H1 (cell line): Measurements from ENCODE around the gene C3. TPM values are rescaled to one million over a fixed set of nuclear protein-coding genes. Genes with fewer than 3 reads are reported as not detected.

Experiments used
- CTCF ChIA-PET: fragments of 300-600 bp; sonication (Branson Sonifier 250); formaldehyde crosslinking; loops from one replicate; lab custom pipeline; 2021; ENCODE audit not compliant: partially characterized antibody; lab: Charles Lee
- POLR2A ChIA-PET: fragments of 300-600 bp; sonication (Branson Sonifier 250); formaldehyde crosslinking; loops from one replicate; lab custom pipeline; 2021; ENCODE audit warnings: inconsistent platforms; ENCODE audit not compliant: partially characterized antibody; lab: Charles Lee
- DNase-seq, 2 experiments: peaks; one replicate each; pipeline versions ENCODE4 v3.0.0 to v3.0.0-alpha.2; 2010 to 2022; ENCODE audit warnings: low spot score in 2 of 2, low read depth in 1 of 2, mixed read lengths in 1 of 2
- FAIRE-seq: peaks from 2 replicates; lab custom pipeline; 2011; peaks lifted over from hg19 to GRCh38; lab: Jason Lieb, UNC
- H2AFZ ChIP-seq: 2 replicates; pipeline ENCODE4 v1.8.1; 2012; ENCODE audit warnings: low read length, inconsistent platforms
- H2AK5ac ChIP-seq: 2 replicates; pipeline ENCODE4 v1.6.1; 2013; ENCODE audit warnings: low read depth, low read length
- H2BK120ac ChIP-seq: replicated peaks from 2 replicates; pipeline ENCODE3; 2013; ENCODE audit warnings: low read depth, low read length, inconsistent platforms
- H2BK12ac ChIP-seq: 2 replicates; pipeline ENCODE4 v1.6.1; 2013; ENCODE audit warnings: low read depth, low read length
- H2BK15ac ChIP-seq: 2 replicates; pipeline ENCODE4 v1.6.1; 2013; ENCODE audit warnings: low read length
- H2BK20ac ChIP-seq: 2 replicates; pipeline ENCODE4 v1.6.1; 2013; ENCODE audit warnings: low read length
- H2BK5ac ChIP-seq: 2 replicates; pipeline ENCODE4 v1.6.1; 2013; ENCODE audit warnings: low read depth, low read length
- H3K14ac ChIP-seq: 2 replicates; pipeline ENCODE4 v1.6.1; 2013; ENCODE audit warnings: inconsistent platforms; ENCODE audit not compliant: insufficient read length
- H3K18ac ChIP-seq: 2 replicates; pipeline ENCODE4 v1.6.1; 2013; ENCODE audit warnings: low read length; ENCODE audit errors: extremely low read depth
- H3K23ac ChIP-seq: 2 replicates; pipeline ENCODE4 v1.6.1; 2013; ENCODE audit warnings: inconsistent platforms; ENCODE audit not compliant: insufficient read length
- H3K23me2 ChIP-seq: 2 replicates; pipeline ENCODE4 v1.6.1; 2013; ENCODE audit warnings: low read depth, low read length
- H3K27ac ChIP-seq: 2 replicates; pipeline ENCODE4 v1.6.1; 2011; ENCODE audit warnings: low read depth, low read length, inconsistent platforms
- H3K27me3 ChIP-seq, 4 experiments: replicated peaks in 1 of 4; 1 replicate in 1 of 4; 2 replicates in 3 of 4; pipeline versions ENCODE4 v1.6.1 to v1.8.1; 2011 to 2013; ENCODE audit warnings: low read length in 3 of 4, mild to moderate bottlenecking in 3 of 4, inconsistent platforms in 2 of 4, mixed read lengths in 2 of 4, moderate library complexity in 1 of 4; ENCODE audit not compliant: control insufficient read depth in 3 of 4, insufficient read depth in 3 of 4; ENCODE audit errors: extremely low read depth in 1 of 4
- H3K36me3 ChIP-seq, 4 experiments: 2 replicates each; pipeline versions ENCODE4 v1.6.1 to v1.8.1; 2011 to 2013; ENCODE audit warnings: mild to moderate bottlenecking in 4 of 4, low read length in 3 of 4, moderate library complexity in 2 of 4, control low read depth in 1 of 4, inconsistent platforms in 1 of 4; ENCODE audit not compliant: insufficient read depth in 4 of 4, control insufficient read depth in 2 of 4
- H3K4ac ChIP-seq: replicated peaks from 2 replicates; pipeline ENCODE3; 2013; ENCODE audit warnings: low read length, low read depth, mixed read lengths, inconsistent platforms; ENCODE audit not compliant: insufficient read length
- H3K4me1 ChIP-seq, 4 experiments: replicated peaks in 1 of 4; 1 replicate in 1 of 4; 2 replicates in 3 of 4; pipeline versions ENCODE4 v1.6.1 to v1.8.1; 2011 to 2013; ENCODE audit warnings: low read length in 3 of 4, inconsistent platforms in 2 of 4, mixed read lengths in 1 of 4; ENCODE audit not compliant: insufficient read depth in 4 of 4, control insufficient read depth in 3 of 4
- H3K4me2 ChIP-seq, 2 experiments: 2 replicates each; pipeline versions ENCODE4 v1.6.1 to v1.8.1; 2011 to 2013; ENCODE audit warnings: low read depth in 2 of 2, low read length in 2 of 2, control low read depth in 1 of 2, inconsistent platforms in 1 of 2, mild to moderate bottlenecking in 1 of 2; ENCODE audit not compliant: insufficient read depth in 1 of 2
- H3K4me3 ChIP-seq, 4 experiments: fragments of 200-600, 300-600 bp in 1 of 4; sonication (generic), shearing (Covaris generic), sonication (Bioruptor Twin) in 1 of 4; 2 replicates each; pipeline versions ENCODE4 v1.5.1 to v1.8.1; 2011 to 2016; ENCODE audit warnings: low read length in 4 of 4, low read depth in 3 of 4, control low read depth in 2 of 4, inconsistent platforms in 2 of 4, mild to moderate bottlenecking in 2 of 4, mixed read lengths in 1 of 4, moderate library complexity in 1 of 4; ENCODE audit not compliant: insufficient read depth in 2 of 4; ENCODE audit errors: extremely low read depth in 1 of 4
- H3K56ac ChIP-seq: replicated peaks from 2 replicates; pipeline ENCODE3; 2013; ENCODE audit warnings: low read depth, mild to moderate bottlenecking, mixed read lengths, low read length, inconsistent platforms; ENCODE audit not compliant: insufficient read length
- H3K79me1 ChIP-seq: 2 replicates; pipeline ENCODE4 v1.6.1; 2013; ENCODE audit warnings: low read depth, low read length, control low read depth
- H3K79me2 ChIP-seq, 2 experiments: 2 replicates each; pipeline versions ENCODE4 v1.6.1 to v1.8.1; 2012 to 2013; ENCODE audit warnings: low read length in 2 of 2, mild to moderate bottlenecking in 2 of 2, inconsistent platforms in 1 of 2; ENCODE audit not compliant: insufficient read depth in 2 of 2, control insufficient read depth in 1 of 2
- H3K9ac ChIP-seq, 4 experiments: replicated peaks in 1 of 4; 1 replicate in 1 of 4; 2 replicates in 3 of 4; pipeline versions ENCODE4 v1.6.1 to v1.8.1; 2011 to 2013; ENCODE audit warnings: low read depth in 3 of 4, low read length in 3 of 4, control low read depth in 2 of 4, mild to moderate bottlenecking in 2 of 4, moderate library complexity in 2 of 4, inconsistent platforms in 1 of 4; ENCODE audit errors: extremely low read depth in 1 of 4
- H3K9me3 ChIP-seq, 2 experiments: 2 replicates each; pipeline versions ENCODE4 v1.6.1 to v1.8.1; 2012 to 2013; ENCODE audit warnings: mild to moderate bottlenecking in 2 of 2, moderate library complexity in 2 of 2, control low read depth in 1 of 2, inconsistent platforms in 1 of 2, low read depth in 1 of 2, low read length in 1 of 2, mixed read lengths in 1 of 2; ENCODE audit not compliant: insufficient read depth in 2 of 2
- H4K20me1 ChIP-seq, 2 experiments: replicated peaks in 1 of 2; 2 replicates each; pipeline versions ENCODE3 to v1.8.1; 2011 to 2013; ENCODE audit warnings: inconsistent platforms in 2 of 2, low read length in 2 of 2, mild to moderate bottlenecking in 1 of 2; ENCODE audit not compliant: insufficient read depth in 2 of 2, control insufficient read depth in 1 of 2
- H4K5ac ChIP-seq: 2 replicates; pipeline ENCODE4 v1.6.1; 2013; ENCODE audit warnings: low read length, low read depth, mixed read lengths, inconsistent platforms; ENCODE audit not compliant: insufficient read length
- H4K8ac ChIP-seq: 2 replicates; pipeline ENCODE4 v1.8.0; 2013; ENCODE audit warnings: mild to moderate bottlenecking, moderate library complexity, low read length, inconsistent platforms; ENCODE audit not compliant: insufficient read depth; ENCODE audit errors: extremely low read depth
- H4K91ac ChIP-seq: replicated peaks from 2 replicates; pipeline ENCODE3; 2013; ENCODE audit warnings: low read length, mixed read lengths, inconsistent platforms; ENCODE audit not compliant: insufficient read length
- BACH1 ChIP-seq: IDR thresholded peaks from 2 replicates; pipeline ENCODE4 v1.6.1; 2012; ENCODE audit warnings: low read length, improper control_type of control experiment
- BCL11A ChIP-seq, 2 experiments: IDR thresholded peaks; one replicate each; pipeline ENCODE4 v1.6.1; 2011; ENCODE audit warnings: low read depth in 2 of 2, low read length in 2 of 2, mild to moderate bottlenecking in 2 of 2
- CTBP2 ChIP-seq: IDR thresholded peaks from 2 replicates; pipeline ENCODE4 v1.7.0; 2011; ENCODE audit warnings: borderline replicate concordance, mild to moderate bottlenecking, moderate library complexity, mixed read lengths, low read length; ENCODE audit not compliant: insufficient read depth, insufficient read length
- EP300 ChIP-seq, 2 experiments: IDR thresholded peaks; 1 replicate in 1 of 2; 2 replicates in 1 of 2; pipeline ENCODE4 v1.6.1; 2011 to 2012; ENCODE audit warnings: low read depth in 2 of 2, low read length in 2 of 2, mild to moderate bottlenecking in 2 of 2, borderline replicate concordance in 1 of 2, inconsistent platforms in 1 of 2, moderate library complexity in 1 of 2
- GABPA ChIP-seq: IDR thresholded peaks from 2 replicates; pipeline ENCODE4 v1.6.1; 2011; ENCODE audit warnings: mild to moderate bottlenecking, low read length, moderate library complexity, borderline replicate concordance; ENCODE audit not compliant: insufficient read depth
- NANOG ChIP-seq: IDR thresholded peaks from 2 replicates; pipeline ENCODE4 v1.6.1; 2011; ENCODE audit warnings: low read length, low read depth, mild to moderate bottlenecking, inconsistent platforms; ENCODE audit not compliant: insufficient read depth, poor library complexity, severe bottlenecking
- RFX5 ChIP-seq: IDR thresholded peaks from 2 replicates; pipeline ENCODE4 v1.6.1; 2011; ENCODE audit warnings: low read depth, low read length, improper control_type of control experiment, borderline replicate concordance
- WGBS, 2 experiments: shearing (Covaris generic) in 1 of 2; methylation state at CpG; one replicate each; pipeline versions ENCODE4 v1.1.6 to v1.1.7; 2013 to 2015; ENCODE audit warnings: low lambda C conversion rate in 2 of 2, mixed read lengths in 2 of 2, inconsistent platforms in 1 of 2, low coverage in 1 of 2, missing lambda C conversion rate in 1 of 2; ENCODE audit not compliant: insufficient replicate concordance in 2 of 2, insufficient coverage in 1 of 2, insufficient read length in 1 of 2; ENCODE audit errors: extremely low coverage in 1 of 2, missing lambda C conversion rate in 1 of 2; 5-methylcytosine and 5-hydroxymethylcytosine counted together
- polyA plus RNA-seq, 7 experiments: library from polyadenylated mRNA; depleted of rRNA in 3 of 7; stranded (reverse) in 5 of 7; unstranded in 2 of 7; fragments of >200 nt in 5 of 7; fragments of 200-250 nt in 2 of 7; gene quantifications; 1 replicate in 5 of 7; 2 replicates in 1 of 7; 4 replicates in 1 of 7; pipeline versions ENCODE4 v1.2.1 to v1.2.3, GENCODE V29; 2011 to 2013; ENCODE audit warnings: missing spikeins in 2 of 7, mixed read lengths in 2 of 7
- total RNA-seq: library from RNA; stranded (reverse); fragmentation: NEBNext Ultra II Directional; extraction: Animal tissue kit (Norgen Biotek cat#: 25700); gene quantifications from 2 replicates; pipeline ENCODE4 v1.2.1, GENCODE V29; 2021

Gene C3
- total and polyA plus RNA-seq, 2 of the 8 experiments (the other 6 are each of a cell fraction or from before 2014, with no cell fraction given) = 6.4 to 12.8 TPM

GRCh38 chr19:6743714-6744380, 23.4 kb upstream of the C3 start:
- peak overlapping the region; percentile 71 for H2BK5ac ChIP-seq
- no peak overlapping the region for H2BK12ac ChIP-seq
- H4K8ac ChIP-seq = no peak overlapping the region
- peaks cover 0 to 5% of the 10 kb centered on the region in 2 experiments for H4K20me1 ChIP-seq
- H3K4me2 ChIP-seq = peak overlapping the region; percentile 2 to 38; a peak in 2 of 4 replicates
- H3K4me3 ChIP-seq = no peak overlapping the region
- DNase-seq = no peak
- WGBS, 2 experiments = 82% methylated on average over 13 of the region's 15 CpGs; no CpG with 5 or more reads in 1 of the 2 experiments
- H2BK120ac ChIP-seq = no peak overlapping the region
- H3K23me2 ChIP-seq = peaks cover 14% of the 10 kb centered on the region
- H4K91ac ChIP-seq = no peak overlapping the region
- no peak overlapping the region for H3K9ac ChIP-seq
- H3K4ac ChIP-seq = no peak overlapping the region
- no peak overlapping the region for H2BK15ac ChIP-seq
- H3K18ac ChIP-seq = no peak overlapping the region
- no peak overlapping the region for H3K14ac ChIP-seq
- no peak for FAIRE-seq
- POLR2A ChIA-PET = interaction anchor here (0.8 to 9.7 kb wide), 4 partner anchors 8 to 320 kb away, joined by 3 to 110 read pairs (median 4); no protein-coding TSS in a partner anchor
- no peak overlapping the region for H3K56ac ChIP-seq
- H3K23ac ChIP-seq = no peak overlapping the region
- H3K4me1 ChIP-seq = peaks cover 0 to 20% (median 14%) of the 10 kb centered on the region in 4 experiments; a peak in 6 of 7 replicates
- H3K79me2 ChIP-seq = peaks cover 0 to 13% of the 10 kb centered on the region in 2 experiments; a peak in 1 of 4 replicates
- no peak overlapping the region for H2AFZ ChIP-seq
- H3K27ac ChIP-seq = peak overlapping the region; percentile 22; the same call in 1 of the 2 replicates
- CTCF ChIA-PET = interaction anchor here (1.1 kb wide), 1 partner anchor 28 kb away, joined by 3 read pairs; no protein-coding TSS in a partner anchor
- H2BK20ac ChIP-seq = no peak overlapping the region
- H3K9me3 ChIP-seq = no peaks in the 10 kb centered on the region
- no peak overlapping the region for H4K5ac ChIP-seq
- no peak overlapping the region for H2AK5ac ChIP-seq
- no peaks in the 10 kb centered on the region for H3K27me3 ChIP-seq
- peaks cover 5% of the 10 kb centered on the region for H3K79me1 ChIP-seq
- TF ChIP-seq BCL11A (IDR thresholded peaks at IDR 0.05; ENCODE audit: low read depth in 2 of 2, low read length in 2 of 2) (no peak), EP300 (IDR thresholded peaks at IDR 0.05; ENCODE audit: borderline replicate concordance in 1 of 2, low read depth in 2 of 2, low read length in 2 of 2) (no peak), NANOG (no peak), BACH1 (no peak), CTBP2 (no peak), RFX5 (no peak), GABPA (no peak)
- H3K36me3 ChIP-seq = peaks cover 20 to 64% (median 36%) of the 10 kb centered on the region in 4 experiments
